ENCODE results near the gene RRM2.

RRM2 gene
- long read RNA-seq, donor 1, transcript RRM2-202 (10 exons, 3,673 nt): major isoform, 13 of 16 reads
- long read RNA-seq, donor 1, partial matches to known transcripts: 0 of 16 reads
- long read RNA-seq, donor 1, other reads (novel, unspliced or antisense): 0 of 16 reads
- long read RNA-seq, donor 2, partial matches to known transcripts: 0 of 4 reads
- long read RNA-seq, donor 2, other reads (novel, unspliced or antisense): 0 of 4 reads
- long read RNA-seq, donor 3, partial matches to known transcripts: 0 of 7 reads
- long read RNA-seq, donor 3, other reads (novel, unspliced or antisense): 0 of 7 reads
- long read RNA-seq, donor 4, transcript RRM2-202 (10 exons, 3,673 nt): major isoform, 5 of 6 reads
- long read RNA-seq, donor 4, partial matches to known transcripts: 0 of 6 reads
- long read RNA-seq, donor 4, other reads (novel, unspliced or antisense): 0 of 6 reads
- long read RNA-seq, donor 5, transcript RRM2-202 (10 exons, 3,673 nt): major isoform, 13 of 14 reads
- long read RNA-seq, donor 5, partial matches to known transcripts: 0 of 14 reads
- long read RNA-seq, donor 5, other reads (novel, unspliced or antisense): 0 of 14 reads
- long read RNA-seq, donor 6, transcript RRM2-202 (10 exons, 3,673 nt): major isoform, 7 of 12 reads
- long read RNA-seq, donor 6, partial matches to known transcripts: 0 of 12 reads
- long read RNA-seq, donor 6, other reads (novel, unspliced or antisense): 0 of 12 reads
- long read RNA-seq, donor 7, transcript RRM2-202 (10 exons, 3,673 nt): major isoform, 17 of 20 reads
- long read RNA-seq, donor 7, partial matches to known transcripts: 0 of 20 reads
- long read RNA-seq, donor 7, other reads (novel, unspliced or antisense): 0 of 20 reads
- long read RNA-seq, donor 8, transcript RRM2-202 (10 exons, 3,673 nt): major isoform, 8 of 9 reads
- long read RNA-seq, donor 8, partial matches to known transcripts: 0 of 9 reads
- long read RNA-seq, donor 8, other reads (novel, unspliced or antisense): 0 of 9 reads

- peak; percentile 80 for DNase-seq
Observed at GRCh38 chr2:10122500-10123280, at the start of gene RRM2. Gene RRM2 (plus strand): TSS chr2:10122739. CDS start chr2:10122799, 60 bp downstream.

DNA sequence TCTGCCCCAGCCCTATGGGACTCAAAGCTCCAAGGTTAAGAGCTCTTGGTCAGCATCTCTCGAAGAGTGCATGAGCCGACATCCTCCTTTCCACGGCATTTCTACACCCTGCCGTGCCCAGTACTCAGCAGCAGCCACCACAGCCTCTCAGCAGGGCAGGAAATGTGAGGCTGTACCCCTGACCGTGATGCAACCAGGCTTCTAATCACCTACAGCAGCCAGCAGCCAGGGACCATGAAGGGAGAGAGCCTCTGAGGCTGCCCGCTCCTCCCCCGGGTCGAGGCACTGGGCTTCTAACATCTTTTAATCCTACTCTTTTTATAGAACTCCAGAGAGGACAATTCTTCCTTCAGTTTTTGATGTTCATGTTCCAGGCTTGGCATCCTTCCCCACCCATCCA, 48.8 kb upstream of the RRM2 start:
- DNase-seq: no peak

GRCh38 chr2:10075101-10075500, 47.4 kb upstream of the RRM2 start:
- no peak for DNase-seq

DNA sequence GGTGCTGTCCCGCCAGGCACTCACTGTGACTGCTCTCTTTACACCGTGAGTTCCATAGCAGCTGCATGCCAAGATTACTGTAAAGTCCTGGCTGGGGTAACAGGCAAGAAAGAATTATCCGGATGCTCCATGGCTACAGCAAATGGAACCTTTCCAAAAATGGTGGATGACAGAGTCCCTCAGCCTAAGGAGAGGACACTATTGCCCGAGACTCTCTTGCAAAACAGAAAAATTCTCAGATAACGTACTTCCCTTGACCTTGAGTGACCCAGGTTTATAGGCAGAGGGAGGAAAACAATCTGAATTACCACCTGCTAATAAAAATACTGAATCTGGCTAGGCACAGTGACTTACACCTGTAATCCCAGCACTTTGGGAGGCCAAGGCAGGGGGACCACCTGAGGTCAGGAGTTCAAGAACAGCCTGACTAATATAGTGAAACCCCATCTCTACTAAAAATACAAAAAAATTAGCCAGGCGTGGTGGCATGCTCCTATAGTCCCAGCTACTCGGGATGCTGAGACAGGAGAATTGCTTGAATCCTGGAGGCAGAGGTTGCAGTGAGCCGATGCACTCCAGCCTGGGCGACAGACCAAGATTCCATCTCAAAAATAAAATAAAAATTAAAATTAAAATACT, 46.8 kb upstream of the RRM2 start:
- DNase-seq: no peak

GRCh38 chr2:10076511-10076910, 46.0 kb upstream of the RRM2 start:
- no peak for DNase-seq

DNA sequence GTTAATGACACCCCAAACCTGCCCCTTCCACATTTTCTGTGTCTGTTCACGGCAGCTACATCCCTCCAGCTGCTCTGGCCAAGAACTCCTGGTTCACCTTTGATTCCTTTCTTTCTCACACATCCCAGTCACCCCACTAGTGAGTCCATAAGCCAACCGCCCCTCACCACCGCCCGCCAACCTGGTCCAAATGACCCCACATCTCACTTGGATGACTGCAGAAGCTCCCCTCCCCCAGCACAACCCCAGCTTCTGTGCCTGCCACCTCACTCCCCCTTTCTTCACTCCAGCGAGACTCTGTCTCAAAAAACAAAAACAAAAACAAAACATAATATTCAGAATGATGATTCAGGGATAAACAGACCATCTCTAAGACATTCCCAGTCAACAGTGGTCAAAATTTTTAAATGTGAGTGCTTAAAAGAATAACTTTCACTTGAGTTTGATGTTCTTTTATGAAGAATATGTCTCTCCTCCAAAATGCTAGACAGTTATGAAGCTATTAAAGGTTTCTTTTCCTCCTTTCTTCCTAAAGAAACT, 45.5 kb upstream of the RRM2 start:
- no peak for DNase-seq

DNA sequence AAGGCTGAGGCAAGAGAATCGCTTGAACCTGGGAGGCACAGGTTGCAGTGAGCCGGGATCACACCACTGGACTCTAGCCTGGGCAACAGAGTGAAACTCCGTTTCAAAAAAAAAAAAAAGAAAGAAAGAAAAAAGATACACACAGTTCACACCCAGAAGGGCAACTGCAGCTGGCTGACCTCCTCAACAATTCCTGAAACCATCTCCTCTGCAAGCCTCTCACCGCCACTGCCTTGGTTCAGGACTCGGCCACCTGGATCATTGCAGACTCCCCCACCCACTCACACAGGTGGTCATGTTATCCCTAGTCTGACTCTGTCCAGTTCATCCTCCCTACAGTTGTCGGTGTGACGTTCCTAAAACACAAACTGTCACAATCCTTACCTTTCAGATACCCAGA, 44.5 kb upstream of the RRM2 start:
- DNase-seq: no peak

- DNase-seq: no peak
Observed at GRCh38 chr2:10078704-10079265, 43.8 kb upstream of the RRM2 start.

GRCh38 chr2:10079266-10079869, 43.2 kb upstream of the RRM2 start:
- peak; percentile 76 for DNase-seq

- DNase-seq: no peak
Observed at GRCh38 chr2:10079870-10080535, 42.5 kb upstream of the RRM2 start, which contains the start of gene CYS1. Gene CYS1 (minus strand): TSS chr2:10080411. CDS start chr2:10080223, 188 bp downstream.

DNA sequence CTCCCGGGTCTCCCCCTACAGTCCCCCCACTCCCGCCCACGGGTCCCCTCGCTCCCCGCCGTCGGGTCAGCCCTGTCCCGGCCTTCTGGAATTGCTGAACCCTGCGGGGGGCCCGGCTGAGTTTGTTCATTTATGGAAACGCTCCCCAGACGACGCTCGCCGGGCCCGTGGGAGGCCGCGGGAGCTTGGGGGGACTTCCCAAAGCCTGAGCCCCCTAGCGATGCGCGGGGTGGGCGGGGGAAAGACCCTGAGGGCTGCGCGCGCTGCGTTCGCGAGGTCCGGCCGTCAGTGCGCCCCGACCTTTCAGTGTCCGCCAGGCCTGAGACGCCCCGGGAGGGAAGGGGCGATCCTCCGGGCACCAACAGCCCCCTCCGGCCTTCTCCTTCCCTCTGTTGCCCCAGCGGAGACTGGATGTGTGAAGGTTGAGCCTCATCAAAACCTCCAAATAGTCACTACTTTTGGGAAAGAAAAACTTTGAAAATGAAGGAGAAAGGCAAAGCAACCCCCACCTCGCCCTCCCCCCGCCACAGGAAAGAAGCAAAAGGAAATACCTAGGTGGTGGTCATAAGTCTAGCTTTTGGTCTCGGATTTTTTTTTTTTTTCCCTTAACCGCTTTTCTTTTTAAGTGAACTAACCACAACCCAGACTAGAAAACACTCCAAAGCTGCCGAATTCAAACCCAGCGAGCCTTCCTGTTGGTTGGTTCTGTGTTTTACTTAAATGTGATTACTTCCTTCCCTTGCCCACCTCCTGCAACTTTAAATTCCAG, 41.8 kb upstream of the RRM2 start:
- DNase-seq: peak; percentile 56

- DNase-seq: no peak
Observed at GRCh38 chr2:10083046-10083445, 39.5 kb upstream of the RRM2 start.

- DNase-seq: no peak
Observed at GRCh38 chr2:10083692-10084211, 38.8 kb upstream of the RRM2 start.

DNA sequence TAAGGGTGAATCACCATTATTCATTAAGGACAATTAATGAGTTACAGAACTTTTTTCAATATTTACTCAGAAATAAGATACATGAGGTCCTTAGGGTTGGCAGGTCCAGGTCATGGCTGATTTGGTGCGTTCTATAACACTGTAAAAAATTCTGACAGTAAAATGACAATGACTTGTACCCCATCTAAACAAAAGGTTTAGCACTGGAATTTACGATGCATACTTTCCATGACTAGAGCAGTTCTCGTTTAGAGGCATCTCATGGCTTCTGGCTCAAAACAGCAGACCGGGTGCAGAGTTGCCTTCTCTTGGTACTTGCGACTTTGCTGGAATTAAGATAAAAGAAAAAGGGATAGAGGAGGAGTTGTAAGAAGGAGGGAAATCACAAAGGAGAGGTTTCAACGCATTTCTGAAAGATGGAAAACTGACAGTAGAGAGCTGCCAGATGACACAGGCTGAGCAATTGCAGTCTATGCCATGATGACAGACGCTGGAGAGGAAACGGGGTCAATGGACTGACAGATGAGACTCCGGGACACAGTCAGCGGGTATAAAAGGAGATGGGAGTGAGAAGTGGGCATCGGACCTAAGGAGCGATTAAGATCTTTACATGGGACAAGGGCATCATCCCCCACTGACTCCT, 38.2 kb upstream of the RRM2 start:
- no peak for DNase-seq

GRCh38 chr2:10085043-10085667, 37.4 kb upstream of the RRM2 start:
- DNase-seq: peak; percentile 60

DNA sequence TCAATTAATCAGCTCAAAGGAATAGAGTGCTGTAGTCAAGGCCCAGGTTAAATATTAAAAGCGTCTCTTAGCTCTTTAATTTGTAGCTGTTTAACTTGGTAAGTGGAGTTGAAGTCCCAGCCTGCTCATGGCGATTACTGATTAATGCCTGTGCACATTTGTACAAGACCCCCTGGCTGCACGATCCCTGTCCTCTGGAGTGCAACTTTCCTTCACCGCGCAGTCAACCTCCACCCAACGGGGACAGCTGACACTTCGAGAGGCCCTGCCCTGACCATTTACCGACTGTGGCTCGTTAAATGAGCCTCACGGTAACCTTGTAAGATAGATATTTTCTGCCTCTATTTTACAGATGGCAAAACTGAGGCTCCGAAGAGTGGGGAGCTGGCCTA, 36.9 kb upstream of the RRM2 start:
- DNase-seq: peak; percentile 51

DNA sequence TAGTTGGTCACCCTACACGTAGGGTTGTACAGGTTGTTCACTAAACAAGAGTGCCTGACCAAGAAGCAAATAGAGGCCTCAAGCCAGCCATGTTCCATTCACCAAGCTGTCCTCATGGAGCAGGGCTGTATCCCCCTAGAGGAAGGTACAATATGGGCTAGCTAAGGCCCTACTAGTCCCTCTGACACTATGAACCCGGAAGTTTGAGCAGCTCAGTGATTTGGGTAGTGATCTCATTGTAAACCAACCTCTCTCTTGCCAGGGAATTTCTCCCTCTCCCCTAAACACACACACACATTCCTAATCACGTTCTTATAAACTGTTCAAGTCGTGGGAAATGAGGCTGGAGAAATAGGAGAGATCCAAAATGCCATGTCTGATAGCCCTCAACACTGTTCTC, 35.6 kb upstream of the RRM2 start:
- no peak for DNase-seq

GRCh38 chr2:10087360-10087759, 35.2 kb upstream of the RRM2 start:
- no peak for DNase-seq

All from right kidney (tissue), 9 donors.